ENCODE results near the gene FARSA. TPM values are rescaled to one million over a fixed set of nuclear protein-coding genes. Genes with fewer than 3 reads are reported as not detected.
A peak's percentile ranks its signal among the peaks of the same experiment; 100 is the strongest.
"Not testable (repeated sequence)": the region's sequence is repeated elsewhere in the genome, so short reads cannot be mapped to it uniquely, and the experiment has no call there.

The FARSA gene
- polyA plus RNA-seq, 1 donor (not counting 4 experiments of a cell fraction or from before 2014, with no cell fraction given), result 30.9 TPM

GRCh38 chr19:12890787-12891552, 42.5 kb downstream of the FARSA start, which contains the start of gene GCDH:
GCDH (plus strand) TSS chr19:12891160; CDS start chr19:12891305, 145 bp downstream.
- TF ChIP-seq EZH2 (IDR thresholded peaks at IDR 0.05; ENCODE audit: low read length) (no peak), CTCF (optimal IDR thresholded peaks at IDR 0.05 in 1 of 3, IDR thresholded peaks at IDR 0.05 in 1 of 3, conservative IDR thresholded peaks at IDR 0.05 in 1 of 3; ENCODE audit: extremely low read depth in 1 of 3, insufficient read depth in 2 of 3, low read length in 3 of 3) (no peak)
- Histone ChIP-seq H2AFZ (ENCODE audit: control insufficient read depth, low read length) (peak within 1 kb of the TSS; percentile 90), H3K9me3 (ENCODE audit: control insufficient read depth, low read depth, low read length) (no peaks in the 10 kb centered on the region), H3K9ac (ENCODE audit: control insufficient read depth, extremely low read depth, insufficient read depth, low read length) (peak within 1 kb of the TSS; percentile 77), H3K36me3 (ENCODE audit: control insufficient read depth in 2 of 2, extremely low read depth in 1 of 2, insufficient read depth in 2 of 2, low read length in 2 of 2) (peaks cover 4 to 16% of the 10 kb centered on the region in 2 experiments), H3K4me2 (ENCODE audit: control insufficient read depth, extremely low read depth, insufficient read depth, low read depth, low read length) (peak within 1 kb of the TSS; percentile 83), H3K9me1 (ENCODE audit: control insufficient read depth, extremely low read depth, insufficient read depth, low read length) (no peaks in the 10 kb centered on the region), H3K79me2 (ENCODE audit: control insufficient read depth, insufficient read depth, low read length) (peaks cover 10% of the 10 kb centered on the region), H3K4me1 (ENCODE audit: control insufficient read depth, extremely low read depth, insufficient read depth, low read length) (peaks cover 7% of the 10 kb centered on the region), H3K4me3 (ENCODE audit: control insufficient read depth in 2 of 3, extremely low read depth in 1 of 3, insufficient read depth in 2 of 3, low read depth in 1 of 3, low read length in 3 of 3) (peak within 1 kb of the TSS; percentile 72 to 95 (median 95)), H3K27ac (ENCODE audit: control insufficient read depth, insufficient read depth, low read length) (peak within 1 kb of the TSS; percentile 80), H4K20me1 (ENCODE audit: control insufficient read depth, extremely low read depth, insufficient read depth, low read length) (no peaks in the 10 kb centered on the region), H3K27me3 (ENCODE audit: control insufficient read depth, extremely low read depth, insufficient read depth, low read length) (no peaks in the 10 kb centered on the region)
- FAIRE-seq, result peak; percentile 91
- peak; percentile 95 for DNase-seq (ENCODE audit: low read depth, low spot score)
- dilution Hi-C loops (cut with MboI; ENCODE audit: extremely low pct_ligation_motif_present, low sequenced_read_pairs), result no loop called here

- H3K9me1 ChIP-seq (ENCODE audit: control insufficient read depth, extremely low read depth, insufficient read depth, low read length); DNase-seq (ENCODE audit: low read depth, low spot score); H3K9ac ChIP-seq (ENCODE audit: control insufficient read depth, extremely low read depth, insufficient read depth, low read length); FAIRE-seq; H3K27me3 ChIP-seq (ENCODE audit: control insufficient read depth, extremely low read depth, insufficient read depth, low read length); H3K9me3 ChIP-seq (ENCODE audit: control insufficient read depth, low read depth, low read length); H3K4me1 ChIP-seq (ENCODE audit: control insufficient read depth, extremely low read depth, insufficient read depth, low read length); dilution Hi-C loops (cut with MboI; ENCODE audit: extremely low pct_ligation_motif_present, low sequenced_read_pairs); H3K27ac ChIP-seq (ENCODE audit: control insufficient read depth, insufficient read depth, low read length); H4K20me1 ChIP-seq (ENCODE audit: control insufficient read depth, extremely low read depth, insufficient read depth, low read length): not testable (repeated sequence)
- H3K79me2 ChIP-seq (ENCODE audit: control insufficient read depth, insufficient read depth, low read length), result peaks cover 10% of the 10 kb centered on the region
- H3K4me3 ChIP-seq (ENCODE audit: control insufficient read depth in 2 of 3, extremely low read depth in 1 of 3, insufficient read depth in 2 of 3, low read depth in 1 of 3, low read length in 3 of 3), result peak overlapping the region in 1 of 3 experiments; percentile 40
- peaks cover 1 to 15% of the 10 kb centered on the region in 2 experiments for H3K36me3 ChIP-seq (ENCODE audit: control insufficient read depth in 2 of 2, extremely low read depth in 1 of 2, insufficient read depth in 2 of 2, low read length in 2 of 2)
- peak overlapping the region; percentile 69 for H3K4me2 ChIP-seq (ENCODE audit: control insufficient read depth, extremely low read depth, insufficient read depth, low read depth, low read length)
- peak overlapping the region; percentile 16 for H2AFZ ChIP-seq (ENCODE audit: control insufficient read depth, low read length)
Observed at GRCh38 chr19:12890299-12890786, 43.2 kb downstream of the FARSA start.
